H1 (cell line): Measurements from ENCODE around the gene CPNE5. TPM values are rescaled to one million over a fixed set of nuclear protein-coding genes. Genes with fewer than 3 reads are reported as not detected.

Experiments
- CTCF ChIA-PET: fragments of 300-600 bp; sonication (Branson Sonifier 250); formaldehyde crosslinking; loops from one replicate; lab custom pipeline; 2021; ENCODE audit not compliant: partially characterized antibody; lab: Charles Lee
- POLR2A ChIA-PET: fragments of 300-600 bp; sonication (Branson Sonifier 250); formaldehyde crosslinking; loops from one replicate; lab custom pipeline; 2021; ENCODE audit warnings: inconsistent platforms; ENCODE audit not compliant: partially characterized antibody; lab: Charles Lee
- DNase-seq, 2 experiments: peaks; one replicate each; pipeline versions ENCODE4 v3.0.0 to v3.0.0-alpha.2; 2010 to 2022; ENCODE audit warnings: low spot score in 2 of 2, low read depth in 1 of 2, mixed read lengths in 1 of 2
- FAIRE-seq: peaks from 2 replicates; lab custom pipeline; 2011; peaks lifted over from hg19 to GRCh38; lab: Jason Lieb, UNC
- H2AFZ ChIP-seq: 2 replicates; pipeline ENCODE4 v1.8.1; 2012; ENCODE audit warnings: low read length, inconsistent platforms
- H2AK5ac ChIP-seq: 2 replicates; pipeline ENCODE4 v1.6.1; 2013; ENCODE audit warnings: low read depth, low read length
- H2BK120ac ChIP-seq: replicated peaks from 2 replicates; pipeline ENCODE3; 2013; ENCODE audit warnings: low read depth, low read length, inconsistent platforms
- H2BK12ac ChIP-seq: 2 replicates; pipeline ENCODE4 v1.6.1; 2013; ENCODE audit warnings: low read depth, low read length
- H2BK15ac ChIP-seq: 2 replicates; pipeline ENCODE4 v1.6.1; 2013; ENCODE audit warnings: low read length
- H2BK20ac ChIP-seq: 2 replicates; pipeline ENCODE4 v1.6.1; 2013; ENCODE audit warnings: low read length
- H2BK5ac ChIP-seq: 2 replicates; pipeline ENCODE4 v1.6.1; 2013; ENCODE audit warnings: low read depth, low read length
- H3K14ac ChIP-seq: 2 replicates; pipeline ENCODE4 v1.6.1; 2013; ENCODE audit warnings: inconsistent platforms; ENCODE audit not compliant: insufficient read length
- H3K18ac ChIP-seq: 2 replicates; pipeline ENCODE4 v1.6.1; 2013; ENCODE audit warnings: low read length; ENCODE audit errors: extremely low read depth
- H3K23ac ChIP-seq: 2 replicates; pipeline ENCODE4 v1.6.1; 2013; ENCODE audit warnings: inconsistent platforms; ENCODE audit not compliant: insufficient read length
- H3K23me2 ChIP-seq: 2 replicates; pipeline ENCODE4 v1.6.1; 2013; ENCODE audit warnings: low read depth, low read length
- H3K27ac ChIP-seq: 2 replicates; pipeline ENCODE4 v1.6.1; 2011; ENCODE audit warnings: low read depth, low read length, inconsistent platforms
- H3K27me3 ChIP-seq, 4 experiments: replicated peaks in 1 of 4; 1 replicate in 1 of 4; 2 replicates in 3 of 4; pipeline versions ENCODE4 v1.6.1 to v1.8.1; 2011 to 2013; ENCODE audit warnings: low read length in 3 of 4, mild to moderate bottlenecking in 3 of 4, inconsistent platforms in 2 of 4, mixed read lengths in 2 of 4, moderate library complexity in 1 of 4; ENCODE audit not compliant: control insufficient read depth in 3 of 4, insufficient read depth in 3 of 4; ENCODE audit errors: extremely low read depth in 1 of 4
- H3K36me3 ChIP-seq, 4 experiments: 2 replicates each; pipeline versions ENCODE4 v1.6.1 to v1.8.1; 2011 to 2013; ENCODE audit warnings: mild to moderate bottlenecking in 4 of 4, low read length in 3 of 4, moderate library complexity in 2 of 4, control low read depth in 1 of 4, inconsistent platforms in 1 of 4; ENCODE audit not compliant: insufficient read depth in 4 of 4, control insufficient read depth in 2 of 4
- H3K4ac ChIP-seq: replicated peaks from 2 replicates; pipeline ENCODE3; 2013; ENCODE audit warnings: low read length, low read depth, mixed read lengths, inconsistent platforms; ENCODE audit not compliant: insufficient read length
- H3K4me1 ChIP-seq, 4 experiments: replicated peaks in 1 of 4; 1 replicate in 1 of 4; 2 replicates in 3 of 4; pipeline versions ENCODE4 v1.6.1 to v1.8.1; 2011 to 2013; ENCODE audit warnings: low read length in 3 of 4, inconsistent platforms in 2 of 4, mixed read lengths in 1 of 4; ENCODE audit not compliant: insufficient read depth in 4 of 4, control insufficient read depth in 3 of 4
- H3K4me2 ChIP-seq, 2 experiments: 2 replicates each; pipeline versions ENCODE4 v1.6.1 to v1.8.1; 2011 to 2013; ENCODE audit warnings: low read depth in 2 of 2, low read length in 2 of 2, control low read depth in 1 of 2, inconsistent platforms in 1 of 2, mild to moderate bottlenecking in 1 of 2; ENCODE audit not compliant: insufficient read depth in 1 of 2
- H3K4me3 ChIP-seq, 4 experiments: fragments of 200-600, 300-600 bp in 1 of 4; sonication (generic), shearing (Covaris generic), sonication (Bioruptor Twin) in 1 of 4; 2 replicates each; pipeline versions ENCODE4 v1.5.1 to v1.8.1; 2011 to 2016; ENCODE audit warnings: low read length in 4 of 4, low read depth in 3 of 4, control low read depth in 2 of 4, inconsistent platforms in 2 of 4, mild to moderate bottlenecking in 2 of 4, mixed read lengths in 1 of 4, moderate library complexity in 1 of 4; ENCODE audit not compliant: insufficient read depth in 2 of 4; ENCODE audit errors: extremely low read depth in 1 of 4
- H3K56ac ChIP-seq: replicated peaks from 2 replicates; pipeline ENCODE3; 2013; ENCODE audit warnings: low read depth, mild to moderate bottlenecking, mixed read lengths, low read length, inconsistent platforms; ENCODE audit not compliant: insufficient read length
- H3K79me1 ChIP-seq: 2 replicates; pipeline ENCODE4 v1.6.1; 2013; ENCODE audit warnings: low read depth, low read length, control low read depth
- H3K79me2 ChIP-seq, 2 experiments: 2 replicates each; pipeline versions ENCODE4 v1.6.1 to v1.8.1; 2012 to 2013; ENCODE audit warnings: low read length in 2 of 2, mild to moderate bottlenecking in 2 of 2, inconsistent platforms in 1 of 2; ENCODE audit not compliant: insufficient read depth in 2 of 2, control insufficient read depth in 1 of 2
- H3K9ac ChIP-seq, 4 experiments: replicated peaks in 1 of 4; 1 replicate in 1 of 4; 2 replicates in 3 of 4; pipeline versions ENCODE4 v1.6.1 to v1.8.1; 2011 to 2013; ENCODE audit warnings: low read depth in 3 of 4, low read length in 3 of 4, control low read depth in 2 of 4, mild to moderate bottlenecking in 2 of 4, moderate library complexity in 2 of 4, inconsistent platforms in 1 of 4; ENCODE audit errors: extremely low read depth in 1 of 4
- H3K9me3 ChIP-seq, 2 experiments: 2 replicates each; pipeline versions ENCODE4 v1.6.1 to v1.8.1; 2012 to 2013; ENCODE audit warnings: mild to moderate bottlenecking in 2 of 2, moderate library complexity in 2 of 2, control low read depth in 1 of 2, inconsistent platforms in 1 of 2, low read depth in 1 of 2, low read length in 1 of 2, mixed read lengths in 1 of 2; ENCODE audit not compliant: insufficient read depth in 2 of 2
- H4K20me1 ChIP-seq, 2 experiments: replicated peaks in 1 of 2; 2 replicates each; pipeline versions ENCODE3 to v1.8.1; 2011 to 2013; ENCODE audit warnings: inconsistent platforms in 2 of 2, low read length in 2 of 2, mild to moderate bottlenecking in 1 of 2; ENCODE audit not compliant: insufficient read depth in 2 of 2, control insufficient read depth in 1 of 2
- H4K5ac ChIP-seq: 2 replicates; pipeline ENCODE4 v1.6.1; 2013; ENCODE audit warnings: low read length, low read depth, mixed read lengths, inconsistent platforms; ENCODE audit not compliant: insufficient read length
- H4K8ac ChIP-seq: 2 replicates; pipeline ENCODE4 v1.8.0; 2013; ENCODE audit warnings: mild to moderate bottlenecking, moderate library complexity, low read length, inconsistent platforms; ENCODE audit not compliant: insufficient read depth; ENCODE audit errors: extremely low read depth
- H4K91ac ChIP-seq: replicated peaks from 2 replicates; pipeline ENCODE3; 2013; ENCODE audit warnings: low read length, mixed read lengths, inconsistent platforms; ENCODE audit not compliant: insufficient read length
- ASH2L ChIP-seq: fragments of 200-600, 300-600 bp; sonication (generic); IDR thresholded peaks from one replicate; pipeline ENCODE4 v1.7.1; 2017; ENCODE audit warnings: low read length
- EZH2 ChIP-seq: fragments of 200-600 bp; sonication (generic); IDR thresholded peaks from 2 replicates; pipeline ENCODE4 v1.7.1; 2012; ENCODE audit warnings: low read depth, mild to moderate bottlenecking, moderate library complexity, low read length, inconsistent platforms; ENCODE audit not compliant: severe bottlenecking
- GTF2F1 ChIP-seq: IDR thresholded peaks from 2 replicates; pipeline ENCODE4 v1.6.1; 2012; ENCODE audit warnings: low read depth, low read length, improper control_type of control experiment, borderline replicate concordance
- RBBP5 ChIP-seq: IDR thresholded peaks from 2 replicates; pipeline ENCODE4 v1.7.1; 2012; ENCODE audit warnings: low read depth, mild to moderate bottlenecking, inconsistent platforms, low read length, moderate library complexity, borderline replicate concordance
- RNF2 ChIP-seq: fragments of 200-900, 300-1000 bp; sonication (generic); IDR thresholded peaks from 2 replicates; pipeline ENCODE4 v1.7.1; 2016; ENCODE audit warnings: borderline replicate concordance, low read depth, mild to moderate bottlenecking, antibody characterized with exemption, low read length; ENCODE audit not compliant: poor library complexity, severe bottlenecking; ENCODE audit errors: missing control alignments
- SP2 ChIP-seq: IDR thresholded peaks from 2 replicates; pipeline ENCODE4 v1.6.1; 2012; ENCODE audit warnings: mild to moderate bottlenecking, low read length, inconsistent platforms
- TAF7 ChIP-seq: optimal IDR thresholded peaks from 2 replicates; pipeline ENCODE3; 2011; ENCODE audit warnings: low read depth, mild to moderate bottlenecking, inconsistent platforms, low read length, moderate library complexity, borderline replicate concordance
- WGBS, 2 experiments: shearing (Covaris generic) in 1 of 2; methylation state at CpG; one replicate each; pipeline versions ENCODE4 v1.1.6 to v1.1.7; 2013 to 2015; ENCODE audit warnings: low lambda C conversion rate in 2 of 2, mixed read lengths in 2 of 2, inconsistent platforms in 1 of 2, low coverage in 1 of 2, missing lambda C conversion rate in 1 of 2; ENCODE audit not compliant: insufficient replicate concordance in 2 of 2, insufficient coverage in 1 of 2, insufficient read length in 1 of 2; ENCODE audit errors: extremely low coverage in 1 of 2, missing lambda C conversion rate in 1 of 2; 5-methylcytosine and 5-hydroxymethylcytosine counted together
- polyA plus RNA-seq, 7 experiments: library from polyadenylated mRNA; depleted of rRNA in 3 of 7; stranded (reverse) in 5 of 7; unstranded in 2 of 7; fragments of >200 nt in 5 of 7; fragments of 200-250 nt in 2 of 7; gene quantifications; 1 replicate in 5 of 7; 2 replicates in 1 of 7; 4 replicates in 1 of 7; pipeline versions ENCODE4 v1.2.1 to v1.2.3, GENCODE V29; 2011 to 2013; ENCODE audit warnings: missing spikeins in 2 of 7, mixed read lengths in 2 of 7
- total RNA-seq: library from RNA; stranded (reverse); fragmentation: NEBNext Ultra II Directional; extraction: Animal tissue kit (Norgen Biotek cat#: 25700); gene quantifications from 2 replicates; pipeline ENCODE4 v1.2.1, GENCODE V29; 2021
- TF ChIP-seq, protein P1 (sequence below): IDR thresholded peaks from 2 replicates; pipeline ENCODE4 v1.6.1; 2011; ENCODE audit warnings: low read length, improper control_type of control experiment

CPNE5 gene
- total and polyA plus RNA-seq, 2 of the 8 experiments (the other 6 are each of a cell fraction or from before 2014, with no cell fraction given), result 0.88 to 1.8 TPM

DNA sequence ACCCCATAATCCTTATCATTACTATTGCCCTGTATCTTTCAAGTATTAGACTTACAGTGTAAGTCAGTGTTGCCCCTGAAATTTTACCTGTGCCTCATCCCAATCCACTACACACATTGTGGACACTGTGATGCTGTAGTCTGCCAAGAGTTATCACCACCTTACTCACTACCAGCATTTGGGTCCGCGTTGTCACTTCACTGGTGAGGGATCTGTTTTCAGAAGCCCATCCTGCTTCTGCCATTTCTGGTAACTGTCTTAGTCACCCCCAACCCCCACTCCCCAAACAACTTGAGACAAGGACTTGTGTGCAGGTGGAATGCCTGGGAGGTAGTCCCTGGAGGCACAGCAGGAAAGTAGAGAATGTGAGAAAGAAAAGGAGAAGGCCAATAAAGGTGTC is 147.6 kb downstream of the CPNE5 start:
- no peak for DNase-seq
- no peaks in the 10 kb centered on the region for H3K27me3 ChIP-seq

More for the DNA sequence above, 147.6 kb downstream of the CPNE5 start:
- H3K4me1 ChIP-seq, result no peaks in the 10 kb centered on the region
- ChIA-PET POLR2A (no interaction called here), CTCF (interaction anchor here (1.2 to 1.8 kb wide), 3 partner anchors 10 to 69 kb away, joined by 3 to 9 read pairs (median 7); no protein-coding TSS in a partner anchor)
- H3K9me3 ChIP-seq, result no peaks in the 10 kb centered on the region
- H3K4me3 ChIP-seq, result no peak overlapping the region
- WGBS, 2 experiments, result 100% methylated on average over 2 of the region's 2 CpGs; no CpG with 5 or more reads in 1 of the 2 experiments
- no peak overlapping the region for H2BK15ac ChIP-seq
- H2BK12ac ChIP-seq, result no peak overlapping the region
- no peak overlapping the region for H3K56ac ChIP-seq
- no peaks in the 10 kb centered on the region for H3K79me1 ChIP-seq
- no peak for FAIRE-seq
- no peak overlapping the region for H4K91ac ChIP-seq
- H3K9ac ChIP-seq, result no peak overlapping the region
- H2AK5ac ChIP-seq, result no peak overlapping the region
- H2BK5ac ChIP-seq, result no peak overlapping the region
- H3K18ac ChIP-seq, result no peak overlapping the region
- H2AFZ ChIP-seq, result no peak overlapping the region
- H2BK120ac ChIP-seq, result no peak overlapping the region
- H3K23me2 ChIP-seq, result no peaks in the 10 kb centered on the region
- H3K4me2 ChIP-seq, result no peak overlapping the region
- H3K36me3 ChIP-seq, result peaks cover 0 to 3% (median 2%) of the 10 kb centered on the region in 4 experiments; a peak in 1 of 8 replicates
- no peak overlapping the region for H3K4ac ChIP-seq
- H4K5ac ChIP-seq, result no peak overlapping the region
- H3K79me2 ChIP-seq, result no peaks in the 10 kb centered on the region
- H3K27ac ChIP-seq, result no peak overlapping the region
- TF ChIP-seq RNF2 (no peak), GTF2F1 (no peak), EZH2 (no peak), RBBP5 (no peak), TAF7 (no peak), ASH2L (no peak), SP2 (no peak)
- TF ChIP-seq, protein P1, sequence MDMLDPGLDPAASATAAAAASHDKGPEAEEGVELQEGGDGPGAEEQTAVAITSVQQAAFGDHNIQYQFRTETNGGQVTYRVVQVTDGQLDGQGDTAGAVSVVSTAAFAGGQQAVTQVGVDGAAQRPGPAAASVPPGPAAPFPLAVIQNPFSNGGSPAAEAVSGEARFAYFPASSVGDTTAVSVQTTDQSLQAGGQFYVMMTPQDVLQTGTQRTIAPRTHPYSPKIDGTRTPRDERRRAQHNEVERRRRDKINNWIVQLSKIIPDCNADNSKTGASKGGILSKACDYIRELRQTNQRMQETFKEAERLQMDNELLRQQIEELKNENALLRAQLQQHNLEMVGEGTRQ, result no peak
- TF ChIP-seq, all 59 proteins: peak for 0
- Histone ChIP-seq H3K14ac (no peak overlapping the region), H3K23ac (no peak overlapping the region), H4K20me1 (peaks cover 0 to 4% of the 10 kb centered on the region in 2 experiments), H2BK20ac (no peak overlapping the region), H4K8ac (no peak overlapping the region)
